Endothelial cell of umbilical vein (primary cell): ENCODE data around the gene CNTN6. TPM values are rescaled to one million over a fixed set of nuclear protein-coding genes. Genes with fewer than 3 reads are reported as not detected.

ENCODE experiments used
- BruUV-seq: library from RNA; stranded (reverse); fragments of 400-500 nt; replicated peaks from 2 replicates; lab custom pipeline; 2021; lab: Mats Ljungman, UMichigan
- CTCF ChIA-PET: fragments of 300-600, 350-600 bp; sonication (Branson Sonifier 250); formaldehyde crosslinking; loops from one replicate; lab custom pipeline; 2021; ENCODE audit warnings: antibody characterized with exemption, inconsistent platforms; lab: Charles Lee
- POLR2A ChIA-PET: fragments of 300-600, 350-600 bp; sonication (Branson Sonifier 250); formaldehyde crosslinking; loops from one replicate; lab custom pipeline; 2021; ENCODE audit warnings: antibody characterized with exemption, inconsistent platforms; lab: Charles Lee
- DNase-seq: peaks from one replicate; pipeline ENCODE4 v3.0.0-alpha.2; 2011; ENCODE audit warnings: low read depth, low spot score
- FAIRE-seq: peaks from 2 replicates; lab custom pipeline; 2011; peaks lifted over from hg19 to GRCh38; lab: Jason Lieb, UNC
- H2AFZ ChIP-seq: 2 replicates; pipeline ENCODE4 v1.6.0; 2012; ENCODE audit warnings: low read depth, low read length, control low read depth, inconsistent platforms
- H3K27ac ChIP-seq: 2 replicates; pipeline ENCODE4 v1.5.1; 2011; ENCODE audit warnings: low read depth, mild to moderate bottlenecking, control low read depth, low read length, moderate library complexity; ENCODE audit not compliant: insufficient read depth
- H3K27me3 ChIP-seq, 2 experiments: 2 replicates each; pipeline versions ENCODE4 v1.6.0 to v1.6.1; 2011; ENCODE audit warnings: low read length in 2 of 2, mixed read lengths in 1 of 2; ENCODE audit not compliant: control insufficient read depth in 2 of 2, insufficient read depth in 2 of 2
- H3K36me3 ChIP-seq, 2 experiments: 2 replicates in 1 of 2; 3 replicates in 1 of 2; pipeline ENCODE4 v1.5.1; 2011; ENCODE audit warnings: low read length in 2 of 2, mild to moderate bottlenecking in 1 of 2, moderate library complexity in 1 of 2; ENCODE audit not compliant: control insufficient read depth in 2 of 2, insufficient read depth in 2 of 2; ENCODE audit errors: extremely low read depth in 1 of 2
- H3K4me1 ChIP-seq: 3 replicates; pipeline ENCODE4 v1.5.1; 2011; ENCODE audit warnings: mild to moderate bottlenecking, low read length; ENCODE audit not compliant: control insufficient read depth, insufficient read depth; ENCODE audit errors: extremely low read depth
- H3K4me2 ChIP-seq: 2 replicates; pipeline ENCODE4 v1.6.1; 2011; ENCODE audit warnings: low read length, control low read depth, mixed read lengths; ENCODE audit not compliant: insufficient read depth
- H3K4me3 ChIP-seq, 3 experiments: fragments of 200-600 bp in 1 of 3; sonication (generic), shearing (Covaris generic) in 1 of 3; replicated peaks in 1 of 3; 2 replicates each; pipeline ENCODE4 v1.5.1; 2011 to 2016; ENCODE audit warnings: control low read depth in 3 of 3, low read length in 3 of 3, mild to moderate bottlenecking in 2 of 3, inconsistent platforms in 1 of 3, low read depth in 1 of 3, moderate library complexity in 1 of 3; ENCODE audit not compliant: insufficient read depth in 1 of 3
- H3K79me2 ChIP-seq: 2 replicates; pipeline ENCODE4 v1.6.0; 2012; ENCODE audit warnings: low read length, inconsistent platforms; ENCODE audit not compliant: control insufficient read depth, insufficient read depth
- H3K9ac ChIP-seq: replicated peaks from 2 replicates; pipeline ENCODE3; 2011; ENCODE audit warnings: low read length, control low read depth; ENCODE audit not compliant: insufficient read depth; ENCODE audit errors: extremely low read depth
- H3K9me1 ChIP-seq: replicated peaks from 3 replicates; pipeline ENCODE4 v1.6.0; 2011; ENCODE audit warnings: mild to moderate bottlenecking, low read length; ENCODE audit not compliant: control insufficient read depth, insufficient read depth; ENCODE audit errors: extremely low read depth
- H3K9me3 ChIP-seq: replicated peaks from 2 replicates; pipeline ENCODE4 v1.5.1; 2012; ENCODE audit warnings: low read length, inconsistent platforms; ENCODE audit not compliant: control insufficient read depth, insufficient read depth
- H4K20me1 ChIP-seq: replicated peaks from 2 replicates; pipeline ENCODE3; 2011; ENCODE audit warnings: mild to moderate bottlenecking, low read length; ENCODE audit not compliant: control insufficient read depth, insufficient read depth; ENCODE audit errors: extremely low read depth
- CTCF ChIP-seq, 2 donors: IDR thresholded peaks; 1 replicate in 1 of 2; 2 replicates in 1 of 2; pipeline ENCODE4 v1.5.1; 2011; ENCODE audit warnings: low read length in 2 of 2, mild to moderate bottlenecking in 2 of 2, moderate library complexity in 2 of 2, control low read depth in 1 of 2, inconsistent platforms in 1 of 2, low read depth in 1 of 2; ENCODE audit not compliant: insufficient read depth in 1 of 2; ENCODE audit errors: extremely low read depth in 1 of 2
- FOS ChIP-seq: IDR thresholded peaks from 2 replicates; pipeline ENCODE4 v1.6.1; 2011; ENCODE audit warnings: mild to moderate bottlenecking, low read length, moderate library complexity, borderline replicate concordance; ENCODE audit not compliant: insufficient read depth
- GATA2 ChIP-seq: IDR thresholded peaks from 2 replicates; pipeline ENCODE4 v1.7.0; 2011; ENCODE audit warnings: low read depth, mild to moderate bottlenecking, moderate library complexity, mixed read lengths, low read length; ENCODE audit not compliant: insufficient read length, insufficient read depth
- JUN ChIP-seq: IDR thresholded peaks from 2 replicates; pipeline ENCODE4 v1.6.1; 2011; ENCODE audit warnings: borderline replicate concordance, low read depth; ENCODE audit not compliant: insufficient read length, insufficient read depth
- MAX ChIP-seq: IDR thresholded peaks from 2 replicates; pipeline ENCODE4 v1.6.1; 2011; ENCODE audit not compliant: insufficient read depth, insufficient read length
- MYC ChIP-seq: IDR thresholded peaks from one replicate; pipeline ENCODE4 v1.6.1; 2011; ENCODE audit warnings: mild to moderate bottlenecking, low read depth, low read length
- POLR2A ChIP-seq: IDR thresholded peaks from 2 replicates; pipeline ENCODE4 v1.6.1; 2012; ENCODE audit warnings: low read depth, mild to moderate bottlenecking, control low read depth, low read length
- POLR2AphosphoS5 ChIP-seq: IDR thresholded peaks from 2 replicates; pipeline ENCODE4 v1.6.1; 2012; ENCODE audit warnings: low read depth, mild to moderate bottlenecking, control low read depth, low read length, moderate library complexity; ENCODE audit not compliant: insufficient read depth
- dilution Hi-C: fragments of 300-500 bp; cut with MboI; formaldehyde crosslinking; loops from one replicate; pipeline ENCODE4 v1.15.0; 2019; ENCODE audit warnings: low sequenced_read_pairs; ENCODE audit not compliant: extremely low pct_ligation_motif_present
- intact Hi-C: fragments of 100-400 bp; cut with micrococcal nuclease; formaldehyde crosslinking; loops from one replicate; pipeline ENCODE4 v1.10.0; 2022
- polyA plus RNA-seq, 4 experiments: library from polyadenylated mRNA; depleted of rRNA in 3 of 4; stranded (reverse) in 3 of 4; unstranded in 1 of 4; fragments of >200 nt; gene quantifications; 2 replicates each; pipeline versions ENCODE4 v1.2.1 to v1.2.3, GENCODE V29; 2011 to 2012; ENCODE audit warnings: missing spikeins in 1 of 4
- total RNA-seq: library from RNA; stranded (reverse); gene quantifications from 2 replicates; pipeline ENCODE4 v1.2.3, GENCODE V29; 2021

Gene CNTN6
- total and polyA plus RNA-seq, 2 donors (not counting 3 experiments of a cell fraction or from before 2014, with no cell fraction given): not detected

- no TSS peak for BruUV-seq
- FAIRE-seq (no peak), DNase-seq (no peak)
- H3K27ac ChIP-seq: no peak overlapping the region
- H3K4me2 ChIP-seq: no peak overlapping the region
- no peaks in the 10 kb centered on the region for H3K36me3 ChIP-seq
- no peaks in the 10 kb centered on the region for H3K4me1 ChIP-seq
- dilution Hi-C loops (no loop called here), intact Hi-C loops (no loop called here)
- TF ChIP-seq MYC (no peak), JUN (no peak), FOS (no peak), POLR2AphosphoS5 (no peak), GATA2 (no peak), POLR2A (no peak), MAX (no peak), CTCF (IDR thresholded peaks at IDR 0.05; ENCODE audit: extremely low read depth in 1 of 2, insufficient read depth in 1 of 2, low read depth in 1 of 2, low read length in 2 of 2) (no peak)
- H3K4me3 ChIP-seq: no peak overlapping the region
- H3K9me3 ChIP-seq: no peaks in the 10 kb centered on the region
- no peaks in the 10 kb centered on the region for H3K9me1 ChIP-seq
- H3K27me3 ChIP-seq: no peaks in the 10 kb centered on the region
- ChIA-PET POLR2A (no interaction called here), CTCF (no interaction called here)
- no peaks in the 10 kb centered on the region for H4K20me1 ChIP-seq
- H3K9ac ChIP-seq: no peak overlapping the region
- no peak overlapping the region for H2AFZ ChIP-seq
- H3K79me2 ChIP-seq: no peaks in the 10 kb centered on the region
Measured at GRCh38 chr3:1439395-1439794, 346.6 kb downstream of the CNTN6 start.
